ENCODE results near the gene PLEKHM3. TPM values are rescaled to one million over a fixed set of nuclear protein-coding genes. Genes with fewer than 3 reads are reported as not detected.
A peak's percentile ranks its signal among the peaks of the same experiment; 100 is the strongest.

The PLEKHM3 gene
- total and polyA plus RNA-seq, 2 of the 13 experiments (the other 11 are each of a cell fraction or from before 2014, with no cell fraction given): 4.5 to 4.7 TPM

- no peak for TF ChIP-seq FOSL2 (CRISPR knock-in tag; IDR thresholded peaks at IDR 0.05)
- peak; percentile 89; the same call in 1 of the 2 replicates for TF ChIP-seq CHD4 (IDR thresholded peaks at IDR 0.05; ENCODE audit: borderline replicate concordance, low read length)
- TF ChIP-seq GABPA (IDR thresholded peaks at IDR 0.05; ENCODE audit: low read depth, low read length): no peak
- TF ChIP-seq GABPA (CRISPR knock-in tag; IDR thresholded peaks at IDR 0.05; ENCODE audit: low read depth): peak; percentile 2; the same call in 1 of the 2 replicates
- no peak; the same call in 1 of the 2 replicates for TF ChIP-seq HNF4G (IDR thresholded peaks at IDR 0.05; ENCODE audit: borderline replicate concordance, low read depth, low read length)
- TF ChIP-seq HNF4G (CRISPR knock-in tag; IDR thresholded peaks at IDR 0.05; ENCODE audit: borderline replicate concordance, low read depth): 0 out of 2 replicates have a peak, but pooled peaks have one; percentile 25
- TF ChIP-seq MAFF (IDR thresholded peaks at IDR 0.05; ENCODE audit: low read depth, low read length): no peak
- TF ChIP-seq, protein P1, sequence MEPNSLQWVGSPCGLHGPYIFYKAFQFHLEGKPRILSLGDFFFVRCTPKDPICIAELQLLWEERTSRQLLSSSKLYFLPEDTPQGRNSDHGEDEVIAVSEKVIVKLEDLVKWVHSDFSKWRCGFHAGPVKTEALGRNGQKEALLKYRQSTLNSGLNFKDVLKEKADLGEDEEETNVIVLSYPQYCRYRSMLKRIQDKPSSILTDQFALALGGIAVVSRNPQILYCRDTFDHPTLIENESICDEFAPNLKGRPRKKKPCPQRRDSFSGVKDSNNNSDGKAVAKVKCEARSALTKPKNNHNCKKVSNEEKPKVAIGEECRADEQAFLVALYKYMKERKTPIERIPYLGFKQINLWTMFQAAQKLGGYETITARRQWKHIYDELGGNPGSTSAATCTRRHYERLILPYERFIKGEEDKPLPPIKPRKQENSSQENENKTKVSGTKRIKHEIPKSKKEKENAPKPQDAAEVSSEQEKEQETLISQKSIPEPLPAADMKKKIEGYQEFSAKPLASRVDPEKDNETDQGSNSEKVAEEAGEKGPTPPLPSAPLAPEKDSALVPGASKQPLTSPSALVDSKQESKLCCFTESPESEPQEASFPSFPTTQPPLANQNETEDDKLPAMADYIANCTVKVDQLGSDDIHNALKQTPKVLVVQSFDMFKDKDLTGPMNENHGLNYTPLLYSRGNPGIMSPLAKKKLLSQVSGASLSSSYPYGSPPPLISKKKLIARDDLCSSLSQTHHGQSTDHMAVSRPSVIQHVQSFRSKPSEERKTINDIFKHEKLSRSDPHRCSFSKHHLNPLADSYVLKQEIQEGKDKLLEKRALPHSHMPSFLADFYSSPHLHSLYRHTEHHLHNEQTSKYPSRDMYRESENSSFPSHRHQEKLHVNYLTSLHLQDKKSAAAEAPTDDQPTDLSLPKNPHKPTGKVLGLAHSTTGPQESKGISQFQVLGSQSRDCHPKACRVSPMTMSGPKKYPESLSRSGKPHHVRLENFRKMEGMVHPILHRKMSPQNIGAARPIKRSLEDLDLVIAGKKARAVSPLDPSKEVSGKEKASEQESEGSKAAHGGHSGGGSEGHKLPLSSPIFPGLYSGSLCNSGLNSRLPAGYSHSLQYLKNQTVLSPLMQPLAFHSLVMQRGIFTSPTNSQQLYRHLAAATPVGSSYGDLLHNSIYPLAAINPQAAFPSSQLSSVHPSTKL (CRISPR knock-in tag; IDR thresholded peaks at IDR 0.05): no peak
- TF ChIP-seq TARDBP (CRISPR knock-in tag; IDR thresholded peaks at IDR 0.05): 0 out of 2 replicates have a peak, but pooled peaks have one; percentile 3
- TF ChIP-seq ZNF687 (CRISPR knock-in tag; IDR thresholded peaks at IDR 0.05): no peak
- peak; percentile 56 for TF ChIP-seq CEBPG (CRISPR knock-in tag; IDR thresholded peaks at IDR 0.05)
- no peak for TF ChIP-seq IRX3 (CRISPR knock-in tag; IDR thresholded peaks at IDR 0.05; ENCODE audit: borderline replicate concordance, low read depth)
- TF ChIP-seq SMAD9 (CRISPR knock-in tag; IDR thresholded peaks at IDR 0.05): no peak
- 0 out of 2 replicates have a peak, but pooled peaks have one; percentile 9 for TF ChIP-seq HDAC1 (CRISPR knock-in tag; IDR thresholded peaks at IDR 0.05)
- TF ChIP-seq ZBTB43 (CRISPR knock-in tag; conservative IDR thresholded peaks at IDR 0.05): no peak
These were observed 90.0 kb downstream of the PLEKHM3 start (continued) for GRCh38 chr2:207935121-207935990.

Data from HepG2 (cell line).